ENCODE measurements around the gene SLC25A45. TPM values are rescaled to one million over a fixed set of nuclear protein-coding genes. Genes with fewer than 3 reads are reported as not detected.

The SLC25A45 gene
- total and polyA plus RNA-seq, 5 donors: 5.5 to 7.7 (median 7.1) TPM

GRCh38 chr11:65402790-65403189 is 20.3 kb upstream of the SLC25A45 start:
- H3K4me1 ChIP-seq (ENCODE audit: control insufficient read depth, insufficient read depth, low read length): no peaks in the 10 kb centered on the region
- H3K27ac ChIP-seq (ENCODE audit: low read length): no peak overlapping the region
- H3K9me3 ChIP-seq (ENCODE audit: control insufficient read depth, low read length): no peaks in the 10 kb centered on the region
- H3K4me3 ChIP-seq (ENCODE audit: low read length): no peak overlapping the region
- intact Hi-C loops (cut with DNase I): no loop called here
- 83% methylated on average over 2 of the region's 2 CpGs for WGBS
- ATAC-seq (no peak), DNase-seq (no peak)
- H3K27me3 ChIP-seq (ENCODE audit: control insufficient read depth, insufficient read depth): no peaks in the 10 kb centered on the region

GRCh38 chr11:65401803-65402248 is 19.4 kb upstream of the SLC25A45 start:
- intact Hi-C loops (cut with DNase I): no loop called here
- WGBS: 89% methylated on average over 10 of the region's 10 CpGs
- no peaks in the 10 kb centered on the region for H3K9me3 ChIP-seq (ENCODE audit: control insufficient read depth, low read length)
- no peak for ATAC-seq
- H3K27ac ChIP-seq (ENCODE audit: low read length): no peak overlapping the region
- no peaks in the 10 kb centered on the region for H3K4me1 ChIP-seq (ENCODE audit: control insufficient read depth, insufficient read depth, low read length)
- DNase-seq: no peak
- H3K27me3 ChIP-seq (ENCODE audit: control insufficient read depth, insufficient read depth): no peaks in the 10 kb centered on the region
- H3K4me3 ChIP-seq (ENCODE audit: low read length): no peak overlapping the region

GRCh38 chr11:65401073-65401802 is 18.8 kb upstream of the SLC25A45 start:
- no peaks in the 10 kb centered on the region for H3K4me1 ChIP-seq (ENCODE audit: control insufficient read depth, insufficient read depth, low read length)
- peak in 1 of 3 donors; percentile 52 for DNase-seq
- intact Hi-C loops (cut with DNase I): no loop called here
- H3K27ac ChIP-seq (ENCODE audit: low read length): no peak overlapping the region
- no peak for ATAC-seq
- no peaks in the 10 kb centered on the region for H3K27me3 ChIP-seq (ENCODE audit: control insufficient read depth, insufficient read depth)
- WGBS: 80% methylated on average over 16 of the region's 16 CpGs
- H3K9me3 ChIP-seq (ENCODE audit: control insufficient read depth, low read length): no peaks in the 10 kb centered on the region
- no peak overlapping the region for H3K4me3 ChIP-seq (ENCODE audit: low read length)

- H3K9me3 ChIP-seq (ENCODE audit: control insufficient read depth, low read length): no peaks in the 10 kb centered on the region
- no peaks in the 10 kb centered on the region for H3K4me1 ChIP-seq (ENCODE audit: control insufficient read depth, insufficient read depth, low read length)
- WGBS: 82% methylated on average over 17 of the region's 17 CpGs
- peak in 1 of 3 donors; percentile 41 for DNase-seq
- ATAC-seq: no peak
- no peaks in the 10 kb centered on the region for H3K27me3 ChIP-seq (ENCODE audit: control insufficient read depth, insufficient read depth)
- intact Hi-C loops (cut with DNase I): no loop called here
- no peak overlapping the region for H3K27ac ChIP-seq (ENCODE audit: low read length)
- no peak overlapping the region for H3K4me3 ChIP-seq (ENCODE audit: low read length)
These were observed 18.0 kb upstream of the SLC25A45 start for GRCh38 chr11:65400307-65401072.

- WGBS: 94% methylated on average over 10 of the region's 10 CpGs
- no peak overlapping the region for H3K27ac ChIP-seq (ENCODE audit: low read length)
These were observed 17.4 kb upstream of the SLC25A45 start for GRCh38 chr11:65399845-65400244.

GRCh38 chr11:65399249-65399648 is 16.8 kb upstream of the SLC25A45 start:
- Histone ChIP-seq H3K27me3 (ENCODE audit: control insufficient read depth, insufficient read depth) (no peaks in the 10 kb centered on the region), H3K4me1 (ENCODE audit: control insufficient read depth, insufficient read depth, low read length) (no peaks in the 10 kb centered on the region), H3K9me3 (ENCODE audit: control insufficient read depth, low read length) (no peaks in the 10 kb centered on the region), H3K27ac (ENCODE audit: low read length) (no peak overlapping the region), H3K4me3 (ENCODE audit: low read length) (no peak overlapping the region)
- 88% methylated on average over 13 of the region's 13 CpGs for WGBS
- intact Hi-C loops (cut with DNase I): no loop called here
- DNase-seq (no peak), ATAC-seq (no peak)

More at GRCh38 chr11:65399845-65400244, 17.4 kb upstream of the SLC25A45 start:
- Histone ChIP-seq H3K4me3 (ENCODE audit: low read length) (no peak overlapping the region), H3K27me3 (ENCODE audit: control insufficient read depth, insufficient read depth) (no peaks in the 10 kb centered on the region), H3K9me3 (ENCODE audit: control insufficient read depth, low read length) (no peaks in the 10 kb centered on the region), H3K4me1 (ENCODE audit: control insufficient read depth, insufficient read depth, low read length) (no peaks in the 10 kb centered on the region)
- intact Hi-C loops (cut with DNase I): no loop called here
- no peak for DNase-seq
- peak in 1 of 2 donors; percentile 2 for ATAC-seq

GRCh38 chr11:65398362-65398910 is 16.0 kb upstream of the SLC25A45 start:
- DNase-seq: no peak
- 80% methylated on average over 16 of the region's 16 CpGs for WGBS
- Histone ChIP-seq H3K27me3 (ENCODE audit: control insufficient read depth, insufficient read depth) (no peaks in the 10 kb centered on the region), H3K9me3 (ENCODE audit: control insufficient read depth, low read length) (no peaks in the 10 kb centered on the region), H3K4me3 (ENCODE audit: low read length) (no peak overlapping the region), H3K27ac (ENCODE audit: low read length) (no peak overlapping the region), H3K4me1 (ENCODE audit: control insufficient read depth, insufficient read depth, low read length) (no peaks in the 10 kb centered on the region)
- intact Hi-C loops (cut with DNase I): no loop called here
- no peak for ATAC-seq

GRCh38 chr11:65396769-65397745 is 14.6 kb upstream of the SLC25A45 start:
- WGBS: 92% methylated on average over 38 of the region's 38 CpGs

GRCh38 chr11:65395961-65396530 is 13.6 kb upstream of the SLC25A45 start:
- Histone ChIP-seq H3K4me1 (ENCODE audit: control insufficient read depth, insufficient read depth, low read length) (no peaks in the 10 kb centered on the region), H3K27ac (ENCODE audit: low read length) (no peak overlapping the region), H3K27me3 (ENCODE audit: control insufficient read depth, insufficient read depth) (no peaks in the 10 kb centered on the region), H3K9me3 (ENCODE audit: control insufficient read depth, low read length) (no peaks in the 10 kb centered on the region), H3K4me3 (ENCODE audit: low read length) (no peak overlapping the region)
- intact Hi-C loops (cut with DNase I): no loop called here
- 83% methylated on average over 15 of the region's 15 CpGs for WGBS
- DNase-seq (no peak), ATAC-seq (no peak)

More at GRCh38 chr11:65396769-65397745, 14.6 kb upstream of the SLC25A45 start:
- H3K27me3 ChIP-seq (ENCODE audit: control insufficient read depth, insufficient read depth): no peaks in the 10 kb centered on the region
- no peak overlapping the region for H3K27ac ChIP-seq (ENCODE audit: low read length)
- intact Hi-C loops (cut with DNase I): no loop called here
- H3K4me1 ChIP-seq (ENCODE audit: control insufficient read depth, insufficient read depth, low read length): no peaks in the 10 kb centered on the region
- H3K4me3 ChIP-seq (ENCODE audit: low read length): no peak overlapping the region
- DNase-seq (no peak), ATAC-seq (no peak)
- H3K9me3 ChIP-seq (ENCODE audit: control insufficient read depth, low read length): no peaks in the 10 kb centered on the region

- Histone ChIP-seq H3K27ac (ENCODE audit: low read length) (no peak overlapping the region), H3K4me3 (ENCODE audit: low read length) (no peak overlapping the region), H3K9me3 (ENCODE audit: control insufficient read depth, low read length) (no peaks in the 10 kb centered on the region), H3K4me1 (ENCODE audit: control insufficient read depth, insufficient read depth, low read length) (peaks cover 9% of the 10 kb centered on the region), H3K27me3 (ENCODE audit: control insufficient read depth, insufficient read depth) (no peaks in the 10 kb centered on the region)
- DNase-seq (no peak), ATAC-seq (no peak)
- intact Hi-C loops (cut with DNase I): no loop called here
- 95% methylated on average over 20 of the region's 20 CpGs for WGBS
These were observed 11.7 kb upstream of the SLC25A45 start for GRCh38 chr11:65394125-65394536.

Measured in right cardiac atrium (tissue), 5 donors.